CD4-positive, alpha-beta T cell treated with Interleukin-17A for 1 hour (primary cell): ENCODE measurements around the gene ZNF609.
"Not testable (repeated sequence)": the region's sequence is repeated elsewhere in the genome, so short reads cannot be mapped to it uniquely, and the experiment has no call there.

ENCODE experiments used
- DNase-seq: peaks from one replicate; pipeline ENCODE4 v3.0.0-alpha.2; 2020

Gene ZNF609

GRCh38 chr15:64456634-64457108 lies 3.7 kb upstream of the ZNF609 start:
- no peak for DNase-seq

- DNase-seq: no peak
Measured at GRCh38 chr15:64459066-64459781, 1.2 kb upstream of the ZNF609 start.

GRCh38 chr15:64460724-64461720 lies 644 bp downstream of the ZNF609 start:
- DNase-seq: peak; percentile 46

GRCh38 chr15:64461721-64462162 lies 1.4 kb downstream of the ZNF609 start:
- DNase-seq: no peak

- no peak for DNase-seq
Measured at GRCh38 chr15:64462492-64462891, 2.1 kb downstream of the ZNF609 start.

GRCh38 chr15:64464276-64465005 lies 4.1 kb downstream of the ZNF609 start:
- DNase-seq: no peak

GRCh38 chr15:64466408-64467141 lies 6.2 kb downstream of the ZNF609 start:
- DNase-seq: no peak

GRCh38 chr15:64472161-64472560 lies 11.8 kb downstream of the ZNF609 start:
- no peak for DNase-seq

- no peak for DNase-seq
Measured at GRCh38 chr15:64474846-64475245, 14.5 kb downstream of the ZNF609 start.

- DNase-seq: no peak
Measured at GRCh38 chr15:64476550-64476949, 16.2 kb downstream of the ZNF609 start.

- DNase-seq: no peak
Measured at GRCh38 chr15:64478863-64479262, 18.5 kb downstream of the ZNF609 start.

GRCh38 chr15:64480891-64481290 lies 20.5 kb downstream of the ZNF609 start:
- DNase-seq: no peak

- no peak for DNase-seq
Measured at GRCh38 chr15:64483749-64484148, 23.4 kb downstream of the ZNF609 start.

- DNase-seq: no peak
Measured at GRCh38 chr15:64485796-64486195, 25.4 kb downstream of the ZNF609 start.

GRCh38 chr15:64490598-64491259 lies 30.4 kb downstream of the ZNF609 start:
- no peak for DNase-seq

- DNase-seq: no peak
Measured at GRCh38 chr15:64493641-64494040, 33.3 kb downstream of the ZNF609 start.

GRCh38 chr15:64495968-64496367 lies 35.6 kb downstream of the ZNF609 start:
- DNase-seq: not testable (repeated sequence)

- no peak for DNase-seq
Measured at GRCh38 chr15:64500695-64501395, 40.5 kb downstream of the ZNF609 start.

- no peak for DNase-seq
Measured at GRCh38 chr15:64501396-64501715, 41.0 kb downstream of the ZNF609 start.

GRCh38 chr15:64502151-64502550 lies 41.8 kb downstream of the ZNF609 start:
- DNase-seq: no peak

- DNase-seq: no peak
Measured at GRCh38 chr15:64502551-64502950, 42.2 kb downstream of the ZNF609 start.
